Measurements from ENCODE around the gene PDE6D. TPM values are rescaled to one million over a fixed set of nuclear protein-coding genes. Genes with fewer than 3 reads are reported as not detected.

PDE6D gene
- total and polyA plus RNA-seq, 2 donors (not counting 1 experiment from before 2014, with no cell fraction given): 31.9 to 36.5 TPM

GRCh38 chr2:231717281-231718171 lies 63.6 kb downstream of the PDE6D start:
- H3K27me3 Mint-ChIP-seq: no peaks in the 10 kb centered on the region
- peak overlapping the region; percentile 68 for H3K4me3 Mint-ChIP-seq
- H3K79me2 ChIP-seq (ENCODE audit: control insufficient read depth, insufficient read depth, low read length): peaks cover 19% of the 10 kb centered on the region
- intact Hi-C loops (cut with micrococcal nuclease): loop anchor here (1.0 kb wide), 2 partner anchors 9 to 64 kb away; partner anchors contain the start of genes PDE6D and PTMA
- TF ChIP-seq EZH2 (IDR thresholded peaks at IDR 0.05; ENCODE audit: borderline replicate concordance, insufficient read depth, low read depth, low read length, poor library complexity, severe bottlenecking): no peak
- TF ChIP-seq CTCF (IDR thresholded peaks at IDR 0.05): no peak
- peaks cover 19% of the 10 kb centered on the region for H4K20me1 ChIP-seq (ENCODE audit: control insufficient read depth, insufficient read depth, low read length, poor library complexity, severe bottlenecking)
- POLR2A ChIA-PET: interaction anchor here (0.6 to 6.5 kb wide), 8 partner anchors 10 to 103 kb away, joined by 4 to 75 read pairs (median 8); partner anchors contain the start of gene PTMA
- H3K9me3 Mint-ChIP-seq (ENCODE audit: insufficient read depth): no peaks in the 10 kb centered on the region
- ATAC-seq (ENCODE audit: low read depth) (peak; percentile 56), DNase-seq (peak; percentile 83)
- H3K4me1 Mint-ChIP-seq: peaks cover 70% of the 10 kb centered on the region
- peaks cover 0 to 14% of the 10 kb centered on the region in 2 experiments for H3K36me3 ChIP-seq (replicated peaks in 1 of 2; ENCODE audit: control extremely low read depth in 1 of 2, control insufficient read depth in 1 of 2, extremely low read depth in 1 of 2, insufficient read depth in 2 of 2, low read length in 1 of 2)
- H3K9ac ChIP-seq (ENCODE audit: low read length): no peak overlapping the region
- CTCF ChIA-PET: interaction anchor here (0.6 to 11.9 kb wide), 14 partner anchors 8 to 235 kb away, joined by 3 to 785 read pairs (median 4); partner anchors contain the start of genes COPS7B and PTMA
- peak overlapping the region in 1 of 5 experiments; percentile 1 for H3K4me3 ChIP-seq (ENCODE audit: control extremely low read depth in 1 of 5, extremely low read depth in 1 of 5, insufficient read depth in 1 of 5, low read depth in 2 of 5, low read length in 4 of 5)
- peak overlapping the region; percentile 91 for H3K27ac Mint-ChIP-seq
- 50% methylated on average over 4 of the region's 13 CpGs for WGBS (ENCODE audit: insufficient coverage)
- peaks cover 45 to 61% of the 10 kb centered on the region in 2 donors for H3K4me1 ChIP-seq (ENCODE audit: control insufficient read depth in 2 of 2, insufficient read depth in 2 of 2, low read length in 2 of 2)
- H3K4me2 ChIP-seq (replicated peaks; ENCODE audit: low read depth, low read length, poor library complexity, severe bottlenecking): peak overlapping the region; percentile 41
- no peaks in the 10 kb centered on the region for H3K27me3 ChIP-seq (replicated peaks in 1 of 4; ENCODE audit: control extremely low read depth in 1 of 4, control insufficient read depth in 3 of 4, insufficient read depth in 4 of 4, low read length in 3 of 4)
- no peak overlapping the region for H2AFZ ChIP-seq (ENCODE audit: insufficient read depth, low read depth, low read length, poor library complexity, severe bottlenecking)
- H3K9me3 ChIP-seq (ENCODE audit: control extremely low read depth in 1 of 3, control insufficient read depth in 2 of 3, insufficient read depth in 1 of 3, low read length in 2 of 3): peaks cover 0 to 19% (median 5%) of the 10 kb centered on the region in 3 donors
- H3K27ac ChIP-seq (ENCODE audit: low read length in 2 of 2): peak overlapping the region; percentile 48 to 73
